GM19025 (cell line): ENCODE results near the gene SYTL3.

ENCODE experiments used
- ATAC-seq: cut with Tn5 transposase; IDR thresholded peaks from one replicate; pipeline ENCODE4 v1.9.1; 2021; ENCODE audit warnings: mild to moderate bottlenecking, low read depth, moderate library complexity; ENCODE audit not compliant: unreplicated experiment

SYTL3 gene

DNA sequence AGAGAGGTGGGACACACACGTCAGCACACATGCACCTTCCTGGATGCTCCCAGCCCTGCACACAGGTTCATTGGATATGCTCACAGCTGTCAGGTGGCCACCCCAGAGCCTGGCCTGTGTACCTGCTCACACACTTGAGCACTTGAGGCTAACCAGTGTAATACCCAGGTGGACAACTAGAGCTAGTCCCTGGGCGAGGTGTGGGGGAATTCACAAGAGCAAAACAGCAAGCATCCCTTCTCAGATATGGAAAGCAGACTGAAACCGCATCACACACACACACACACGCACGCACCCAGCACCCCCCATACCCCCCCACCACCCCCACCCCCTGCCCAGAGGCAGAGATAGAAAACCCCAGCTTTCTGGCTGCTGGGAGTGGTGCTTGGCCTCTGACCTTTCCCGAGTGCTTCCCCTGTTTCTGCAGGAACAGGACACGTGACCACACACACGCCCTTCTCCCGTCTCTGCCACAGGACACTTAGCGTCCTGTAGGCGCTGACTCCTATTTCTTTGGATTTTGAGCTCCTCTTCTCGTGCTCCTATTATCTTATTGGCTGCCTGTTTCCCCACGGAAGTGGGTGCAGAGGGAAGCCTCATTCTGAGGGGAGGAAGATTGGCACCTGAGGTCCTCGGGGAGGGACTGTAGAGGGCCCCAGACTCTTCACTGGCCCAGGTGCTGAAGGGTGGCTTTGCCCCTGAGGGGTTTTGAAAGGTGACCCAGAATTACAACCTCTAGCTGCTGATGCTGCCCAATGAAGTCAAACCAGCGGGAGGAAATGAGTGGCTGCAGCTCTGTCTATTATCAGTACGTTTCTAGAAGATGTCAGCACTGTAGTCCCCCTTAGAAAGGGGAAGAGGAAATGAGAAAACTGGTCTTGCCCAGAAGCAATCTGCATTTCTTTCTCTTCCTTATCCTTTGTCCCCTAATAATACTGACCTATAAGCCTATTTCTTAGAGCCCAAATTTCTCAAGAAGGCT lies 65.8 kb downstream of the SYTL3 start:
- ATAC-seq: peak; percentile 36

DNA sequence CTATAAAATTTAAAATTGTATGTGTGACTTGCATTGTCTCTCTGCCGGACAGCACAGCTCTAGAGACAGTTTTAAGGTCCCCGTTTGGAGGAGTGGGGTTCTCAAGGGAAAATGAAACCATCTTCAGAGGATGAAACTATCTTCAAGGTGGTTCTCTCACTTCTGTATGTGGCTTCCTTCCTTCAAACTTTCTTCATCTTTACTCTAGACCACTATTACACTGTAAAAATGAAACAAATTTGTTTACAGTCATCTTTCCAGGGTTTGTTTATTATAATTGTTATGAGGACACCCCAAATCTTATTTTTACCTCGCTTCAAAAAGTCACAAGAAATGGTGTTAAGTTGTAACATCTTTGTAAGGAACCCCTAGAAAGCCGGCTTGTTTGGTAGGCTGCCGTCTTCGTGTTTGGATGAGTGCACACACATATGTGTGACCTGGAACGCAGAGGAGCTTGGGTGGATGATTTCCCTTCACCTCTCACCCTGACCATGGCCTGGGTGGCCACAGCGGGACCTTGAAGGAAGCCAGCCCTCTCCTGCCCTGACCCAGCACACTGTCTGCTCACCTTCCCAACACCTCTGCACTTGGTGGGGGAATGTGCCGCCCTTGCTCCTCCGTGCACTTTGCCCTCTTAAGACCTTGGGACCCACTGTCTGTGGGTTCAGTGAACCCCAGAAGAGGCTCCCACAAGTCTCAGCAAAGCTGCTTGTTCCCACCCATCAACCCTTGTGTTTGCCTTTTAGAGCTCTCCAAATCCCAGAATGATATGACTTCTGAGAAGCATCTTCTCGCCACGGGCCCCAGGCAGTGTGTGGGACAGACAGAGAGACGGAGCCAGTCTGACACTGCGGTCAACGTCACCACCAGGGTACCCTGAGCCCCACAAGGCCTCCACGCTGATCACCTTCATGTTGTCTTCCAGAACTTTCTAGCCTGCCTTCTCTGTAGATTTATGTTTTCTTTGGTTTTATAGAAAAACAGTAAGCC lies 67.8 kb downstream of the SYTL3 start:
- peak; percentile 59 for ATAC-seq

DNA sequence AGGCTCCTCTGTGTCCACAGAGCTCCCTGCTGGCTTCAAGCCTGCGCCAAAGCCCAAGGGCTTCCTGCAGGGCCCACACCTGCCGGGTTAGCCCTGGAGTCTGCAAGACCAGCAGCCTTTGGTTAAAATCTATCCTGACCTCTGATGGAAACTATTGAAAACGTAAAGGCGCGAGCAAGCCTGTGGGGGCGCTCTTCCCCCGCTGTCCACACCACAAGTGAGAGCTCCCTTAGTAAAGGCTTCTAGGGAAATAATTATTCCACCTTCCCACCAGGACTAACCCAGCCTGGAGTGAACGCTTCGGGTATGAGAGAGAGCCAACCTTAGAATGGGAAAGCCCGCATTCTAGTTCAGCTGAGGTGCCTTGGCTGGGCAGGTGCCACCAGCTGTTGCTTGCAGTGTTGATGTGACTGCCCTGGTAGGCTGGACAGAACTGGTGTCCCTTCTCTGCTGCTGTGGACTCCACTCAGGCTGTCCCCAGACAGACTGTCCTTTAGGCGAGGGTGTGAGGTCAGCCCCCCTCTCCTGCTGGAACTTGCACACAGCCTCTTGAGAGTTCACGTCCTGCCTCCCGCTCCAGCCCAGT lies 68.7 kb downstream of the SYTL3 start:
- ATAC-seq: no peak

DNA sequence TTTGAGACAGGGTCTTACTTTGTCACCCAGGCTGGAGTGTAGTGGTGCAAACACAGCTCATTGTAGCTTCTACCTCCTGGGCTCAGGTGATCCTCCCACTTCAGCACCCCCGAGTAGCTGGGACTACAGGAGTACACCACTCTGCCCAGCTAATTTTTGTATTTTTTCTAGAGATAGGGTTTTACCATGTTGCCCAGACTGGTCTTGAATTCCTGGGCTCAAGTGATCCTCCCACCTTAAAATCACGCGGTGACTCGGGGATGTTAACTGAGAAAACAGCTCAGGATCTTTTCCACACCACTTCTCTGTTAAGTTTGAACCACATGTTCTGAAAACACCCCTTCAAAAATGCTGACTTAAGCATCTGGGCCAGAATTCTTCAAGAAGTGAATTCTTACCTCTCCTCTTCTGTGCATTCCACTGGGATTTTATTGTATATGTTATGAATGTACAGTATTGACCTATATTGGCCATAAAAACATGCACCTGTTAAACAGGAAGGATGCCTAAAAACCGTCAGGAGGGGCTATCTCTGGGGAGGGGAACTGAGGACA lies 72.4 kb downstream of the SYTL3 start:
- ATAC-seq: no peak

DNA sequence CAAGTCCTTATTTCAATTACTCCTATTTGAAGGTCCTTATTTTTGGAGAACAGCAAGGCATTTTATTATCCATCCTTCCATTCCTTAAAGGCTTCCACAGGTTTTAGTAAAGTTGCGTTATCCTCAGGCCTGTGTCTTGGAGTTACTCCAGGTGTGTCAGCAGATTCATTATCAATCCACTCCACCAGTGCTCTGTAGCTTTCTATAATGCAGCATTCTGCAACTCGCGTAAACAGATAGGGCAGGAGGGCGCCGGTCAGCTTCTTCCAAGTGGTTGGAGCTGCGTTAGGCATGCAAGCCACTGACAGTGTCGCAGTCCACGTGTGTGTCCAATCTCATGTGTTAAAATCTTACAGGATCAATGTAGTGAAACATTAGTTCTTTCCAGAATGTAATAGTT lies 75.8 kb downstream of the SYTL3 start:
- no peak for ATAC-seq

DNA sequence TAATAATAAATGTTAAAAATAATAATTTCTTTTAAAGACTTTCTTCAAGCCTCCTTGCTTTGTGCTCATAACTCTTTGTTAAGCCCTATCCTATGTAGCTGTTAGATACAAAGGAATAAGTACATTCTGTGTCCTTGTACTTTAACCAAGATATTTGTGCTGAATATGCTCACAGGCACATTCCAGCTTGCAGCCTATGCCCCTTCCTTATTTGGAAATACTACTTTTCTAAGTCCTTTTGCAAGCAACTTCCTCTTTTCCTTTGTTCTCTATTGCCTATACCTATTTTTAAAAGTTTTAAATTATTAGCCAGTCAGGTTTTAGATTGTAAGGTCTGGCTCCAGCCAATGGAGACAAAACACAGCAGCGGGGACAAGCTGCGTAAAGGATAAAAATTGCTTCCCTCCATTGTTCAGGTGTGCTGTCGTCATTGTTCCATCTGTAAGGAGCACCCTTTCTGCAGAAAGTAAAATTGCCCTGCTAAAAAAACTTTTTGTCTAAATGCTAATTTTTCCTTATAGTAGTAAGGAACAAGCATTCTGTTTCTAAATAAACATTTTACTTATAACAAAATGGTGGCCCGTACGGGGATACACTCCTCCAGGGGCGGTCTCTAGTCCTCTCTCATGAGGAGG lies 80.2 kb downstream of the SYTL3 start:
- ATAC-seq: no peak

DNA sequence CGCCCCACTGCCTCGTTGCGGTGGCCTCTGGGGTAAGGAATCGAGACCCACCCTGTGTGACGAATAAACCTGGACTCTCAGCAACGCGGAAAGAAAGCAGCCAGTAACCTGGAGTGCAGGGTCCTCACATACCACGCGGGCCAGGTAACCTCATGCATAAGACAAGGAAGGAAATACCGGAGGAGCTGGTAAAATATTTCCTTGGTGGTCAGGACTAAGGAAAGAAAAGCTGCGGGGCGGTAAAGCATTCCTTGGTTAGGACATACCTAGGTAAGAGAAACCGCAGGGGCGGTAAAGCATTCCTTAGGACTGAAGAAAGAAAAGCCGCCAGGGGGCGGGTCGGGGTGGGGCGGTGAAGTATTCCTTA lies 80.7 kb downstream of the SYTL3 start:
- ATAC-seq: no peak

DNA sequence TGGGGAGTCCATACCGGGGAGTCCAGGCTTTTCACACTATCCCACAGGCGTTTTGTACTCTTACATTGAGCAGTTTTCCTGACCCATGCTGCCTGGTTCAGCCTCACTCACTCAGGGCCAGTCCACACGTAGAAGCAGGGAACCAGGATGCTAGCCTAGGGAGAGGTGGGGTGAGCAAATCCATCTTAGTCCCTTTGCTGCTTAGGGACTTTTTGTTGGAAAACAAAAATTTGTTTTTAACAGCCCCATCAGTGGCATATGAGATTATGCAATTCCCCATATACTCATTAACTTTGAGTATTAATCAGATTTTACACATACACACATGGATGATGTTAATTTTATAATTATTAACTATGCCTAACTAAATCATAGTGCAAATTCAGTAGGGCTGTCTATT lies 85.2 kb downstream of the SYTL3 start:
- ATAC-seq: no peak

DNA sequence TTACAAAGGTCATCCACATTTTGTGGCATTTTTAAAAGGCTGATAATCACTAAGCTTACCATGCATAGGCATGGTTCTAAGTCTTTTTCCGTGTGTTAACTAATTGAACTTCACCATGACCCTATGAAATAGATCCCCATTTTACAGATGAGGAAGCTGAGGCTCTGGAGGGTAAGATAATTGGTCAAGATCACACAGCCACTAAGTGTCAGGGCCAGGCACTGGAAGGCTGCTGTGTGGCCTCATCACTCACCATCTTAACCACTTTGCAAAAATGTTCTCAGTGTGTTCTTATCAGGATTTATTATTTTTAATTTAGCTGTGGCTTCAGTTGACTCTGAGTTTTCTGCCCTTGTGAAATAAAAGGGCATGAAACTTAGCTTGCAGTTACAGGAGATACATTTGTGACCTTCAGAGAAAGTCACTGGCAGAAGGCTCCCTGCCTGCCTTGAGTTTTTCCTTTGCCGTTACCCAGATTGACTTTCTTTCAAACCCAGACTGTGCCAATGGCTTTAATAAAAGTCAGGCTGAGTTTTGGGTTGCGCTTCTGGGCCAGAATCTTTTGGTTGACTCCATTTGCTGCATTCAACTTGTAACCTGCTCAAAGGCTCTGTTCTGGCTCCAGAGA lies 87.3 kb downstream of the SYTL3 start:
- ATAC-seq: no peak

DNA sequence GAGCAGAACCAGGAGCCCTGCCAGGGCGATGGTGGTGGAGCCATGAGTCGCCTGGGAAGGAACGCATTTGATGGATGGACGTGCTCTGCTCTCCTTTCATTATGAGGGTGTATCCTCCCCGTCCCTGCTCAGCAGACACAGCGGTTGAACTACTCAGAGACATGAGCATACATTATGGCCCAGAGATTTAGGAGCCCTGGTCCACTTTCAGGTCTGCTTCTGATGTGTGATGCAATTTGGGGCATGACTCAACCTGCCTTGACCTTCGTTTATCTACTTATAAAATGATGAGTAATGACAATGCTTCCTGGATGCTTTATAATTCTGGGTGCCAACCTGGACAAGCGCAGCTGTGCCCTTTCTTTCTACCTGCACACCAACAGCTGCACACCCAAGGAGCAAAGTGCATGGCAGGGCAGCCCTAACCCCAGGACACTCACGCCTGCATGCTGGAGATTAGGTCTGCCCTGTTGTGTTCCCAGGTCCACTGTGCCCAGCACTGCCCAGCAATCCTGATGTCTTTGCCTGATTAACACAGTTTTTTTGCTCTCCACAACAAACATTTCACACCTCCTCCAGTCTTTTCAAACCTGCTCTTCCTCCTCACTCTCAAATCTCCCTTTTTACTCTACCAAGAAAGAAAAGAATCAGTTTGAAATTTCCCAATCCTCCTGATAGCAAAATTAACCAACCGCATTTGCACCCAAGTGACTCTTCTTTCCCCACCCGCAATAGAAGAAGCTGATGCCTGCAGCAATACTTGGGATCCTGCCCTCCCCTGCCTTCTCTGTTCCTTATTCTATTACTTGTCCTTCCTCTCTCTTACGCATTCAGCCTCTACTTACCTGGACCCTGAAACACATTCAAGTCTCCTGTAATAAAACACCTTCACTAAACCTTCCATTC lies 88.1 kb downstream of the SYTL3 start:
- ATAC-seq: no peak

DNA sequence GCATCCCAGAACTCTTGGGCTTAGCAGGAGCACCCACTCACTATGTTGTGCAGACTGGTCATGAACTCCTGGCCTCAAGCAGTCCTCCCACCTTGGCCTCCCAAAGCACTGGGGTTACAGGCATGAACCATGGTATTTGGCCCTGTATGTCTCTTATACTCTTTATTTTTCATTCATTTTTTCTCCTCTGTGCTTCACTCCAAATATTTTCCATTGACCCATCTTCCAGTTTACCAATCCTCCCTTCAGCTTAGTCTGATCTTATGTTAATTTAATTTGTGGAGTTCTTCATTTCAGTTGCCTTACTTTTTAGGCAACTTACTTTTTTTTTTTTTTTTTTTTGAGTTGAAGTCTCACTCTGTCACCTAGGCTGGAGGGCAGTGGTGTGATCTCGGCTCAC lies 89.8 kb downstream of the SYTL3 start:
- ATAC-seq: no peak

DNA sequence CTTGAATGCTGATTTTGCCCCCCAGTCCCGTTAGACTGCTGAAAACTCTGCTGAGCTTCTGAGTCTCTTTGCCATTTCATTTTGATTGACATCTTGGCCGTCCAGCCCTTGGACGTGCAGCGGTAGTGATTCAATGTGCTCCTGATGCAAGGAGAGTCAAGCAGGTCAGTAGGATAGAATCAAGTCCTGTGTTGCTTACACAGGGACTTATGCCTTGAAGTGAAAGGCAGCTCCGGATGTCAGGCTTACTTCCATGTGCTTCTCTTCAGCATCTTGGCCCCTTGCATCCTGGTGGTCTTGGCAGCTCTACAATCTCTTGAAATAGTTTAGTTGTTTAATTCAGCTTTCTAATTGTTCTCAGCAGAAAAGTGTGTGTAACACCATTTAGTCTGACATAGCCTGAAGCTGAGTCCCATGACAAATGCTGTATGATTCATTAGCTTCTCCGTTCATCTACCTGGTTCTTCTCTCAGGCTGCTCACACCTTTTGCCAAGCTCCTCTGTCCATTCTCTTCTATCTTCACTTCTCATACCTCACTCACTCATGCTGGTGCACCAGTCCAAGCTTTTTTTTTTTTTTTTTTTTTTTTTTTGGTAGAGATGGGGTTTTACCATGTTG lies 93.3 kb downstream of the SYTL3 start:
- ATAC-seq: no peak

DNA sequence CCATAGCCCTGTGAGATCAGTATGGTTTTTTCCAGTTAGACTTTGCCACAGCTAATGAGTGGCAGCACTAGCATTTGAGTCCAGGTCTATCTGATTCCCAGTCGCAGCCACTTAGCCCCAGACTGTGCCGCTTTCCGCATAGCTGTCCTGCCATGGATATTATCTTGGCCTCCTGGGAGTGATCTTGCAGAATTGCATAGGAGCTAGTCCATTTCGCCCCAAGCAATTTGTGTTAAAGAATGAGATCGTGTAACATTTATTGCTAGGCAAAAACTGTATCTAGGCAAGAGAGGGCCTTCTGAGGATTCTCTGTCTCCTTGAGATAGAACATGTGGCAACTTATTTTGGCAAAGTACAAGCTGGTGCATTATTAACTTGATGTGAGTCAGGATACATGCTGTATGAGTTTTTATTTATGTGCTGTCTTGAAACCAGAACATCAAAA lies 95.2 kb downstream of the SYTL3 start:
- ATAC-seq: no peak

DNA sequence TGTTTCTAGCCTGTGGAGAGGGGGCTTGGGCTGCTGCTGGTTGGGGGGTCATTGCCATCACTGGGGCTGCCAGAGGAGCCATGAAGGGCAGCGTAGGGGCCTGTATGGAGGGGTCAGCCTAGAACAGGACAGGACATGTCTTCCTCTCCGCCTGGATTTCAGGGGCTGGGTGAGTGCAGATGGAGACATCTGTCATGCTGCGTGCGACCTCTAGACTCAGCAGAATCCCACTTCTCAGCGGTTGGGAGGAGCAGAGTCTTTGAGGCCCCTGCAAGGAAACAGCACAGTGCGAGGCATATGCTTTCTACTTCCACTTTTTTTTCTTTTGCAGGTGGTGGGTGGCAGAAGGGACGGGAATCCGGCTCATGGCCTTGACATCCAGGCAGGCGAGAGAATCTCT lies 101.4 kb downstream of the SYTL3 start:
- no peak for ATAC-seq

DNA sequence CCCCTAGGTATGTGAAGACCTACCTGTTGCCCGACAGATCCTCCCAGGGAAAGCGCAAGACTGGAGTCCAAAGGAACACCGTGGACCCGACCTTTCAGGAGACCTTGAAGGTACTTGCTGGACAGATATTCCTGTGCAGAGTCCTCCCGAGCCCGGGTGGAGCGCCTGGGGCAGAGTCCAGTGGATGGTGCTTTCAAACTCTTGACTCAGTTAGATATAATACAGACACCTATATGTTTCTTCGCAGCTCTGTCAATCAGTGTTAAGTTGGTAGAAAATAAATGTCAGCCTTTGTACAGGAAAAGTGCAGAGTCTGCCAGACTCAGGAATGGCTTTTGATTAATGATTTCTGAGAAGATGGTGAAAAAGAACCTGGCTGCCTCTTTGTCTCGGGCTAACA lies 102.1 kb downstream of the SYTL3 start:
- ATAC-seq: no peak

DNA sequence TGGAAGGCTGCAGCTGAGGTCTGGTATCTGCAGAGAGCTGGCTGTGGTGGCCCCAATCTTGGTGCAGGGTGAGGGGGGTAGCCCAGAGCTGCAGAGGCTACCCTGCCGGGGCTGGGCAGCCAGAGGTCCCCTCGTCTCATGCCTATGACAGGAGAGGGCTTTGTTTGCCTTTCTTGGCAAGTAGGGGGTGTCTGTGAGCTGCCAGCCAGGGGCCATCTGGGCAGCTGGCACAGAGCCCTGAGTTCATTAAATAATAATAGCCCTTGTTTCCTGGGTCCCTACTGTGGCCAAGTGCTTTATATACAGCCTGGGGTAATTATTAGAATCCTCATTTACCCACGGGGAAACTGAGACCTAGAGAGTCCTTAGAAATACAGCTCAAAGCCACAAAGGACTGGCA lies 102.8 kb downstream of the SYTL3 start:
- no peak for ATAC-seq

DNA sequence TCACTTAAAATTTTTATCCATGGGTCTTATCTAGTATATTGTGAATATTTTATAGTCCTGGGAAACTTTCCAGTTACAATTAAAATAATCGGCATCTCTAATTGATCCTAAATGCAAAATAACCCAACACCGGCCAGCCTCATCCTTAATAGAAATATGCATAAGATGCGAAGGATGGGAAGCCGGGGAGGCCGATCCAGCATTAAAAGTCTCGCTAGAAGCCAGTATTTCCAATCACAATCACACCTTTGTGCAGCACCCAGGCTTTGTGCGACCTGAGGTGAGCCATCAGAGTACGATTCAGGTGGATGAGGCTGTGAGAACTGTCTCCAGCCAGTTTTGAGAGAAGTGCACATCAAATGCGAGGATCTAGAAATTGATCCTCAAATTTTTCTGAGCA lies 104.0 kb downstream of the SYTL3 start:
- ATAC-seq: no peak

DNA sequence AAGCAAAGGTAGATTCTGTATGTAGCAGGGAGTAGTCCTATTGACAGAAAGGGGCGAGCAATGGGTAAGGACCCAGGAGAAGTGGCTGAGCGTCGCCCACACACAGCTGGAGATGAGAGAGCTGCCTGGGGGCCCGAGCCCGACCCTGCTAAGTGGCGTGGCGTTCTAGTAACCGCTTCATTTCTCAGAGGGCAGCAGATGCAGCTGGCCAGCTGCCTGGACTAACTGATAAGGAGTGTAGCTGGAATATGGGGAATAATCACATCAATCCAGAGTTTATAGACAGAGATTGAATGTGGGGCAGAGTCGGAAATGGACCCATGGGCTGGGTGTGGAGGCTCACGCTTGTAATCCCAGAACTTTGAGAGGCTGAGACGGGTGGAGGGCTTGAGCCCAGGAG lies 104.9 kb downstream of the SYTL3 start:
- no peak for ATAC-seq
